HG03095 (cell line): Measurements from ENCODE around the gene ADAMTS6.

Experiments used
- ATAC-seq: cut with Tn5 transposase; IDR thresholded peaks from one replicate; pipeline ENCODE4 v1.9.1; 2021; ENCODE audit warnings: moderate library complexity; ENCODE audit not compliant: unreplicated experiment

ADAMTS6 gene

DNA sequence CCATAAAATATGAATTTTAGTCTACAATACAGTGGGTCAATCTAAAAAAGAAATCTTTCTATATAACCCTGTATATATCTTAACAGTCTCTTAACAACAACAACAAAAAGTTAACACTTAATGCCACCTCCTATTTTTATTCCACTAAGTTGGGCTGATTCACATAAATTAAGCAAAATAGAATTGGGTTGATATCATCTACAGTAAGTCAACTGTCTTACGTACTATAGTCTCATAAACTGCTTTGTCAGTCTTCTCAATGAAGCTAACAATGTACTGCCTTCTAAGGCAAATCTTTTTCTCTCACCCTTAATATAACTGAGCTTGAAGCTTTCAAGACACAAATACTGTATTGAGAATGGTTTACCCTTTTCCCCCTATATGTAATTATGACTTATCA is 185.7 kb downstream of the ADAMTS6 start:
- ATAC-seq = no peak

DNA sequence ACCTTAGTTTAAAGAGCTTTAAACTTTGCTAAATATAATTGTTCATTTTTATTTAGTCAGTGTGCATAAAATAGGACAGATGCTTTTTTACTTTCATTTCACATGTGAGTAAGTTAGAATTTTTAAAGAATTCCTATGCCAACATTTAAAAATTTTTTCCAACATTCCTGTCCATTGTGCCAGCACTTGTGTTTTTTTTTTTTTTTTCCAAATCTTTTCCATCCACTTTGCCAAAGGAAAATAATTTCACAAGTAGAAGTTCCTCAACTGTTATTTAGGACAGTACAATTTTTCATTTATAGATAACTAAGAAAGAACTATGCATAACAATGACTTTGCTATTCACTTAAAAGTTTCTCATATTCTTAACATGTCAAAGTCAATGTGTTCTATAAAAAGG is 189.5 kb downstream of the ADAMTS6 start:
- no peak for ATAC-seq

DNA sequence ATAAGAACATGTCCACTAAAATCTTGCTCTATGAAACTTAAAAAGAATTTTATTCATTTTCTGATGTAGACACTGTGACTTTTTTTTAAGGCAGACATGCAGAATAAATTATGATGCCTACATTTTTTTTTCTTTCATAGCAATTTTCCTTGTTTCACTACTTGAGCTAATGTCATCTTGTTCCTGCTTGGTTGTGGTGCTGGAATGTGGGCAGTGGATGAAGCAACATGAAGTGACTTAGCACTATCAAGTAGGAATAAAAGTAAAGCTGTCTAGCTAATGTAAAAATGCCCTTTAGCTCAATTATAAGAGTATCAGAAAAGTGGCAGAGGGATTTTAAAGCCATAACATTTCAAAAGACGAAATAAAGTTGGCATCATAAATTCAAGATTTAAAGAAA is 191.0 kb downstream of the ADAMTS6 start:
- ATAC-seq = no peak

DNA sequence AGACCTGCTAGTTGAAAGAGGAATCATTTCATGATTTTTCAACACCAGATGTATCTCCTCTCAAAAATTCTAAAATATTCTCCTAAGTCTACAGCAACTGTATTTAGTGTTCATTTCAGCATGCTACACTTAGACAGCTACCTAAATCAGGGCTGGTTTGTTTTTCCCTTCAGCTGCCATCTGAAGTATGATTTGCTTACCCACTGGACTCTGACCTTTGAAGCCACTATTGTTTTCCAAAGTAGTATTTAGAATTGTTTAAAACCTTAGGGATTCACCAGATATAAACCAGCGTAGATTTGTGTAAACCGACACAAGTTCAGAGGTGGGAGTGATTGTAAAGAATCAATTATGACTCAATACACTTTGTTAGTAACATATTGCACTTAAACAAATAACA is 193.1 kb downstream of the ADAMTS6 start:
- ATAC-seq = no peak

DNA sequence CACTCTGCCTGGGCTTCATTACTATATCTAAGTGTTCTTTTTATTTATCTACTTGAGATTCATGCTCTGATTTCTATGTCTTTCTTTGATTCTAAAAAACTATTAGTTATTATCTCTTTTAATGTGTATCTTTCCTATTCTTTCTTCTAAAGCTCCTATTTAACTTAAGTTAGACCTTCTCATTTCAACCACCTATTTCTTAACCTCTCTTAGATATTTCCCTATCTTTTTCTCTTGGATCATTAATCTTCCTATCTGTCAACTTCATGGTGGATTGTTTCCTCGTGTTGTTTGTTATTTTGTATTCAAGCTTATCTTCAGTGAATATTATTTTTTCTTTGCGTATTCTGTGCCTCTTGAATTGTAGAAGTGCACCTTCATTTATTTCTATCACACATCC is 202.1 kb downstream of the ADAMTS6 start:
- ATAC-seq = no peak

DNA sequence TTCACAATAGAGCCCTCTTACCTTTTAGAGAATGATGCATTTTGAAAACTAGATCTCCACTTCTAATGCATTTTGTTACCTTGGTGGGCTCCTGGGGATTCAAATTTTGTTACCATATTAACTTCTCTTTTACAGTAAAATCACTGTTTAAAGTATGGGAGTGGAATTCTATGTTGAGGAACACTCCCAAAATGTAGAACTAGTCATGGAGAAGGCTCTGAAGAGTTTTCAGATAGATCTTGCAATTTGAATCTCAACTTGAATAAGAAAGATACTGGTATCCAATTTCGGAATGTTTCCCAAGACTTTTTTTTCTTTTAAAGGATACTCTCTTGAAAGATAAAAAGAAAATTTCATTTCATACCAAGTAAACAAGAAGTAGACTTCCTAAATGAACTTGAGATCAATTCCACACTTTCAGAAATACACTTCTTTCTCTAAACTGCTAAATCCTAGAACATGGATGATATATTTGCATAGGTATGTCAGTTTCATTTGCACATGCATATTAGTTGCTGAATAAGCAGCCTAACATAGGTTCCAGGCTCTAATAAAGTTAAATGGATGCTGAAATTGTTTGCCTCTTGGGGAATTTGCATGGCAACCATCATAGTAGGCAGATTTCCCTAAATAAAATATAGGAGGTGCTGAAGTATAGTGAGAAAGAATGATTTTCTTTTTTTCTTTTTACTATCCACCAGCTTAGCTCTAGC is 205.4 kb downstream of the ADAMTS6 start:
- ATAC-seq = no peak

DNA sequence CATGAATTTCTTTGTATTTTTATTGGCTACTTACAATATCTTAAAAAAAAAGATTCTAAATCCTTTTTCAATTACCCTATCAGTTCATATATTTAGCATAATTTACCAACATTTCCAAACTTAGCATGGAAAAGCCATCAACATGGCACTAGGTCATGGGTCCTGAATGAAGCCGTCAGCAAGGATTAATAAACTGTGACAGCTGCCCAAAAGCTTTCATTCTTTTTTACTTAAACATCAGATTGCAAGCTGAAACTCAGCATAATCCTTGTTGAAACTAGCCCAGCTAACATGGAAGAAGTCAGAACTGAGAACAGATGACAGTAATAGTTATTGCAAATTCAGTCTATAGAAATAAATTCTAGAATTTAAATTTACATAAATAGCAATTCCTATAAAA is 209.8 kb downstream of the ADAMTS6 start:
- no peak for ATAC-seq

DNA sequence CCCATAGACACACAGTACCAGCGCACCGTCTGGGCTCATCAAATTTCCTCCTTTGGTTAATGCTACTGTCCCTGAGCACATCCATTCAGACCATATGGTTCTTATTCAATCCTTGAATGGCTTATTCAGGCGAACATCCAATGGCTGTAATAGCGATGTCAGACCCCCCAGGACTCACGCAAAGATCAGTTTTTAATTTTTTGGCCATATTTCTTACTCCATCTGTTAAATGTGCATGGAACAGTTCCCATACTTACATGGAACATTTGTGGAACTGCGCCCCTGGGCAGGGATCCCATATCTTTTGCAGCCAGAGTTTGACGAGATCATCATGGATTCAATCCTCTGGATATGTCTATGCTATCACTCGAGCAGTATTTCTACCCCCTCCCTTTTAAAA is 213.2 kb downstream of the ADAMTS6 start:
- no peak for ATAC-seq

DNA sequence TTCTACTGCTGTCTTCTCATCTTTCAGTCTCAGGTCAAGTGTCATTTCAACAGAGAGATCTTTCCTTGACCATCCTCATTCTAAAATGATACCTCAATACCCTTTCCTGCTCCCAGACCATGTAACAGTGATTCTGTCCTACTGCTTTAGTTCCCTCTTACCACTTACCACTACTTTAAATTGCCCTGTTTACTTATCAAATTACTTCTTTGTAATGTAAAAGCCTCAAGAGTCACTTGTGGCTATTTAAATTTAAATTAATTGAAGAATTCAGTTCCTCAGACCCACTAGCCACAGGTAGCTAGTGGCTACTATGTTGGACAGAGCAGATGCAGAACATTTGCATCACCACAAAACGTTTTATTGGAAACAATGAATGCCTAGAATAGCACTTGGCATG is 217.3 kb downstream of the ADAMTS6 start:
- ATAC-seq = no peak

DNA sequence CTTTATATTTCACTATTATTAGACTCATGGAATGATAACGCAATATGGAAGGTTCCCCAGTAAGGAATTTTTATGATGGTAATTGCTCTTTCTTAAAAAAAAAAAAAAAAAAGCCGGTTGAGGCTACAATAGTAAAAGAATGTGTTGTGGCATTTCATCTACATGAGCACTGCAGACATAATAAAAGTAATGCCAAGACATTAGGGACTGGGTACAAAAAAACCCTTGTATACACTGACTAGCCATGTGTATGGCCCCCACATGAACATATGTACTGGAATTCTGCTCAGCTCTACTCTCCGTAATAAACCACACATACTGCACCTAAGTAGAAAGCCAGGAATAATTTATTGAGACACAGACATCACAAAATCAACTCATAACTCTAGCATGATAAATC is 218.4 kb downstream of the ADAMTS6 start:
- no peak for ATAC-seq

DNA sequence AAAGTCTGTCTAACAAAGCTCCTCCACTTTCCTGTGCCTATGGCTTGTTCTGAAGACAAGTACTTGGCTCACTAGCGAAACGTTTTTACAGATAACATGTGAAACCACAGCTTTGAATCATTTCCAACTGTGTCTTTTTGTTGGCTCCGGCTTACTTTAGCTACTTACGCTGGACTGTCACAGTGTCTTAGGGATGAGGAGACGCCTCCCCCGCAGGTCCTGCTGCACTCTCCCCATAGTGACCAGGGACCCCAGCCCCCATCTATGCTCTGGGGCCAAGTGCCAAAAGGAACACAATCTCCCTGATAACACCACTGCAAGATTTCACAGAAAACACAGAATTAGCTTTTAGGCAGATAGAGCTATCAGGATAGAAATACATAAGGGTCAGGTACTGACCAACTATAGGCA is 219.1 kb downstream of the ADAMTS6 start:
- ATAC-seq = no peak

DNA sequence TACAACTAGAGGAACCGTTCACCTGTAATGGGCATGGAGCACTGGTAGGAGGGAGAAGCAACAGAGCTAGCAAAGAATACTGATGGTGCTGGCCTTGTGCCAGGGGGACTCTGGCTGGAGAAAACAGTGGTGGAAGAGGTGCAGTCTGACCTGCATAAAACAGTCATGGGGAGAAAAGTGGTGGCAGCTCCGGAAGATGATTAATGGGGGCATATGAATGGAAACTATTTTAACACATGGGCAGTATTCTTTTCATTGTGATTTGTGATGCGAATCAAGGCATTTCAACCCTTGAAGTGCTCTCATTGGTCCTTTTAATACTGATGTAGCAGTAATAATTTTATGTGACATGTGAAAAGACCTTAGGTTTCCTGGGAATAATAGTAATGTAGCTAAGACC is 219.6 kb downstream of the ADAMTS6 start:
- no peak for ATAC-seq

DNA sequence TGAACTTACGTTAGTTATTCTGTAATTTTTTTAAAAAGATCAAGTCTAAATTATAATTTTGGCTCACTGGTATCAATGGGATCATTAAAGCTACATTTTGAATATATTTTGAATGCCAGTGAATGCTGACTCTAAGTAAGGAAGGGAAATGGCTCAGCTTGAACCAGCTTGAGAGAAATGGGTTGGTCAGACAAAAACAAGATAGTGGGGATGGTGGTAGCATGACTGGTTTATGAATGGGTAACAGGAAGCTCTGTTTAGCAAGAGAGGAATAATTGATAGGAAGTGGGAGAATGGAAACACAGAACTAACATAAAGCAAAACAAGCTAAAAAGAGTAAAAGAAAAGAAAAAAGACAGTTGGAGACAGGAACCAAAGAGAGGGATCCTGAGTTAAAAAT is 220.2 kb downstream of the ADAMTS6 start:
- no peak for ATAC-seq

DNA sequence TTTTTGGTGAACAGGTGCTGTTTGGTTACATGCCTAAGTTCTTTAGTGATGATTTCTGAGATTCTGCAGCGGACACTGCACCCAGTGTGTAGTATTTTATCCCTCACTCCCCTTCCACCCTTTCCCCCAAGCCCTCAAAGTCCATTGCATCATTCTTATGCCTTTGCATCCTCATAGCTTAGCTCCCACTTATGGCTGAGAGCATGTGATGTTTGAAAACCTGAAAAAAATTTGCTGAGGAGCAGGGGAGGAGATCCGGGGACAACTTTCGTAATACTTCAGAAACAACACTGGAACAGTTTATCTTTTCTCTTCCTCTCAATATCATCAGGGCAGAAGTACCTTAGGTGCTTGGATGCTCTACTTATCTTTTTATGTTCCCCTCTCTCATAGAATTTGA is 226.4 kb downstream of the ADAMTS6 start:
- no peak for ATAC-seq

DNA sequence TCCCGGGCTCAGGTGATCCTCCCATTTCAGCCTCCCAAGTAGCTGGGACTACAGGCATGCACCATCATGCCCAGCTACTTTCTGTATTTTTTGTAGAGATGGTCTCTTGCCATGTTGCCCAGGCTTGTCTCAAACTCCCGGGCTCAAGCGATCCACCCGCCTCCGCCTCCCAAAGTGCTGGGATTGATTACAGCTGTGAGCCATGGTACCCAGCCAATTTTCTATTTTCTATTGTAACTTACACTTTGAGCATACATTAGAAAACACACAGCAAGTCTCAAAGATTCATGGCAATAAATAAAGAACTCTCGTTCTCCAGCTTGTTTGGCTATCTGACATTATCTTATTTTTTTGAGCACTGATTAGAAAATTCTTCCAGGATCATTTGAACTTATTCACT is 228.7 kb downstream of the ADAMTS6 start:
- ATAC-seq = no peak

DNA sequence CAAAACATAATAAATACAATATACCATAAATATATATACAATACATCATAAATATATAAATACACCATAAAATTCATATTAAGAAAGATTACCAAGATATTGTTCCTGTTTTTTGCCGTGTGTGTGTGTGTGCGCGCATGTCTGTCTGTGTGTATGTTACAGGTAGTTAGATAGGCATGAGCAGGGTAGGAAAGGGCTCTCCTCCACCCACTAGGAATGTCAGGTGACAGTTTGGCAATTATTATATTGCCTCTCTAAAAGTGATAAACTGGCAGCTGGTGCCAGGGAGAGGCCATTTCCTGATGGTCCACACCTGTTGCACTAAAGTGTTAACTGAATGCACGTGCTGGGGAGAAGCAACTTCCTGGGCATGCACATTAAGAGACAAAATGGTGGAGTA is 232.8 kb downstream of the ADAMTS6 start:
- no peak for ATAC-seq

DNA sequence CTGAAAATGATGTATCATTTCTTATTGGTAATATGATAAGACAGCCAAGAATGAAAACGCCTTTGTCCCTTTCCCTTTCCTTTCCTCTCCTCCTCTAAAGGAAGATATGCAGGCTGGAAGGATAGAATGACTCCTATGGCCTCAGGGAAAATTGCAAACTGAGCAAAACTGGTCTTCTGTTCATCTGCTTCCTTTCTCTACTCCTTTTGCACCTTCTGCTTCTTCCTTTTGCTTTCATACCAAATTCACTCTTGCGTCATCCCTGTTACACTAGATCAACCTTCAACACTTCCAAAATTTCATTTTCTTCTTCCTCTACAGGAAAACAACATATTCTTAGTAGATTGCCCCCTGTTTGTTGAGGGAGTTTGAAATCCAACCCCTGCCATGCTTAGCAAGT is 234.1 kb downstream of the ADAMTS6 start:
- no peak for ATAC-seq

DNA sequence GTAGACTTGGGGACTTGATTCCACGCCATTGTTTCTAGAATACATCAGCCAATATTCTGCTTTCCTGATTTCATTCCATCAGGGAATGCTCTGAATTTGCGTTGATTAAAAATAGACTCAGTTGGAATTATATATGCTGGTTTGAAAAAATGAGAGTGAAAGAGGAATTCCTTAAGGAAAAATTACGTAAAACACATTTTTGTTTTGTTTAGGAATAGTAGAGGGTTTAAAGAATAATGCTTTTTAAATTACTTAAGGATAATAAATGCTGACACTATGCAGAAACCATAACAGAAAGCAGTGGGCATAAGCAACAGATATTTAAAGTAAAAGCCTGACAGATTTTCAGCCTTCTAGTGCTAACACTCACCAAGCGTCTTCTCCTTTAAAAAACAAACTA is 235.0 kb downstream of the ADAMTS6 start:
- no peak for ATAC-seq

DNA sequence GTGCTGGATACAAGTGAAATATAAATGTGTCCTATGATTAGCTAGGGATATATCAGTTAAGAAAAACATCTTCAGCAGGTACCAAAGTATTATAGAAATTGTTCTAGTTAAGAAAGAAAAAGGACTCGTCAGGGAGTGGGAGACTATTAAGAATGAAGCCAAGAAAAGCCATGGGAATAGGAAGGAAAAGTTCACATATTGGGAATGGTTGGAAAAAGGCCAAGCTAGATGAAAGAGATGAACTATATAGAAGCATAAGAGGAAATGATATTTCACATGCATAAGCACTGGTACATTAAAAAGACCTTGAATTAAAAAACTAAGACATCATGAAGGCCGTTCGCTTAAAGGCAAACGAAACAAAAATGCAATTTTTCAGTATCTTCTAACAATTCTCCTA is 237.7 kb downstream of the ADAMTS6 start:
- ATAC-seq = no peak

DNA sequence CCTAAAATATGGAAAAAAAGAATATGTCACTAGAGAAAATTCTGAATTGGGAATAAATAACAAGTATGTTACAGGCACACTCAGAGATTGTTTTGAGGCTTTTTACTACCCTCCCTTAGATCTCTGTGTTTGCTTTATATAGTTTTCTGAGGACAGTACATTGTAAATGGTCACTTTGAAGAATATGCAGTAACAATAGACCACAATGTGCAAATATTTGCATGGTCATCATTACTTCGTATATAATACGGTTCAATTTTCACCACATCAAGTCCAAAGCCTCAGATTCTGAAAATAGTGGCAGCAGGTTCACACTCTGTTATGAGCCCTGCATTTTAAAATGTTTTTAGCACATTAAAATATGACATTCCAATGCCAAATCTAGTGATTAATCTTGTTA is 238.6 kb downstream of the ADAMTS6 start:
- ATAC-seq = no peak

DNA sequence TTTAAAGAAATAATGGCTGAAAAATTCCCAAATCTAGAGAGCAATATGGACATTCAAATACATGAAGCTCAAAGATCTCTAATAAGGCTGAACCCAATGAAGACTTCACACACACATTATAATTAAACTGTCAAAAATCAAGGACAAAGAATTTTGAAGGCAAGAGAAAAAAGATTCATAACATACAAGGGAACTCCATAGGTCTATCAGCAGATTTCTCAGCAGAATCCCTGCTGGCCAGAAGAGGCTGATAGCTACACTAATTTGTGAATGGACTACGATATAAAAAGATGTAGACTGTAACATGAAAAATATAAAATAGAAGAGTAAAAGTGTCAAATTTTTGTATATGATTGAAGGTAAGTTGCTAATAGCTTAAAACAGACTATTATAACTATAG is 251.9 kb downstream of the ADAMTS6 start:
- no peak for ATAC-seq

DNA sequence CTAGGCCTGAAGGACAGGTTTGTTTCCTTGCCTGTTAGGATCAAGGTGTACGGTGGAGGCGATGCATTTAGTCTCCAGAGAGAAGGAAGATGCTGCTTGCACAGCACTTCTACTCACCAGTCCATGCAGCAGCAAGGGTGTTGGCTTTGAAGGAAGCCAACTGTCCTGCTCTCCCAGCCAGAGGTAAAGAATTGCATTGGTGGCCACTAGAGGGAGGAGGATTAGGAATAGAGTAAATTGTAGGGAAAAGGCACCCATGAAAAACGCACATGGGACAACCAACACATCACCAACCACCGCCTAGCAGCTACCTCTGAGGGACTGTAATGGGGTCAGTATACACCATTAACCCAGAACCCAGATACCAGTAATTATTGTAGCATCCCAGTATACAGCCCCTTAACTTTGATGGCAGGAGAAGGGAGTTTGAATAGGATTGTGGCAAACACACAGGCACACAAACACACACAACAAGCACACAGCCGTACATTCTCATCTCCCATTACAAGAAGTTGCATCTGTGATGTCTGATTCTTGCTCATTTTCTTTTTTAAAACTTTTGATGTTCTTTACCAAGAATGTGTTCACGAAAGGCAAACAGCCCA is 267.7 kb downstream of the ADAMTS6 start:
- no peak for ATAC-seq

DNA sequence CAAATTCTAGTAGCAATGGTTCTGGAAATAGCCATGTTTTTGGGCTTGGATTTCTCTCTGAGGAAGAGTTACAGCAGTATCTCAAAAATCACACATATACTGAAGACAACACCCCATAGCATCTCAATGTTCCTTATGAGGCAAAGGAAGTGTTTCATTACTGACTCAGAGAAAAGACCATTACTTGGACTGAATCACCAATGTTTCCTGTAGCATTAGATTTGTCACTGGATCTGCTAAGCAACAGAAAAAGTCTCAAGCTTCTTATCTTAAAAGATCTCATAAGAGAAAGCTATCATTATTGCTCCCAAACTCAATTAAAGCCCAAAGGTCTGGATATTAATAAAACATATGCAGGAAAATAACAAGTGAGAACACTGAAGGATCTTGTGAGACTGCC is 272.4 kb downstream of the ADAMTS6 start:
- ATAC-seq = no peak
